ENCODE results near the gene VSTM2B.

GRCh38 chr19:29519931-29520330 lies 5.9 kb upstream of the VSTM2B start:
- TF ChIP-seq EZH2phosphoT487 (IDR thresholded peaks at IDR 0.05; ENCODE audit: low read depth) (no peak), CTCF (IDR thresholded peaks at IDR 0.05; ENCODE audit: low read depth, low read length) (no peak)
